ENCODE data around the gene CCNT2. TPM values are rescaled to one million over a fixed set of nuclear protein-coding genes. Genes with fewer than 3 reads are reported as not detected.
"Not testable (repeated sequence)": the region's sequence is repeated elsewhere in the genome, so short reads cannot be mapped to it uniquely, and the experiment has no call there.

CCNT2 gene
- total RNA-seq, 2 donors from 2014 or later: 38.9 to 55.8 TPM

DNA sequence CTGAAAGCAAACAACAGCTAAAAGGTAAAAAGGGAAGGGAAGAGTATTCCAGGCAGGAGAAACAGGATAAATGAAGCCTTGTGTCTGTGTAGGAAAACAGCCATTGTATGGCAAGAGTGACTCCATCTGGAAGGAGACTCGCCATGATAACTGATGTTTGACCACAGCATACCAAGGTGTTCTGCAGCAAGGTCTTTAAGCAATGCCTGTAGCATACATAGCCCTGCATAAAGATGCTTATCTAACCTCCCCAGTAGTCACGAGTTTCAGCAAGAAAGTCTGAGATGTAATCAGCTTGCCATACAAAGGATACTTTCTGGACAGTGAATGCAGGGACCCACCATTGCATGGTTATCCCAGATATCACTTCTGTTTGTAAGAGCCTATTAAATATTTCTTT, 11.9 kb upstream of the CCNT2 start:
- peaks cover 5% of the 10 kb centered on the region for H3K36me3 Mint-ChIP-seq
- no peak overlapping the region for H3K27ac Mint-ChIP-seq
- peaks cover 10 to 14% of the 10 kb centered on the region in 2 donors for H3K27me3 Mint-ChIP-seq
- no peaks in the 10 kb centered on the region for H3K4me1 Mint-ChIP-seq (ENCODE audit: low read depth in 2 of 2)
- no peak overlapping the region for H3K4me3 Mint-ChIP-seq
- no peak for DNase-seq (ENCODE audit: low spot score)
- peaks cover 3% of the 10 kb centered on the region for H3K9me3 Mint-ChIP-seq
- ATAC-seq: no peak

DNA sequence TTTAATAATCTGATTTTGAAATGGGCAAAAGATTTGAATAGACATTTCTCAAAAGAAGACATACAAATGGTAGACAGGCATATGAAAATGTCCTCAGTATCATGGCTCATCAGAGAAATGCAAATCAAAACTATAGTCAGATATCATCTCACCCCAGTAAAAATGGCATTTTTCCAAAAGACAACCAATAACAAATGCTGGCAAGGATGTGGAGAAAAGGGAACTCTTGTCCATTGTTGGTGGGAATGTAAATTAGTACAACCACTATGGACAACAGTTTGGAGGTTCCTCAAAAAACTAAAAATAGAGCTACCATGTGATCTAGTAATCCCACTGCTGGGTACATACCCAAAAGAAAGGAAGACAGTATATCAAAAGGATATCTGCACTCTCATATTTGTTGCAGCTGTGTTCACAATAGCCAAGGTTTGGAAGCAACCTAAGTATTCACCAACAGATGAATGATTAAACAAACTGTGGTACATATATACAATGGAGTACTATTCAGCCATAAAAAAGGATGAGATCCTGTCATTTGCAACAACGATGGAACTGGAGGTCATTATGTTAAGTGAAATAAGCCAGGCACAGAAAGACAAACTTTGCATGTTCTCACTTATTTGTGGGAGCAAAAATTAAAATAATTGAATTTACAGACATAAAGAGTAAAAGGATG, 11.0 kb upstream of the CCNT2 start:
- H3K4me3 Mint-ChIP-seq; DNase-seq (ENCODE audit: low spot score); H3K9me3 Mint-ChIP-seq; H3K36me3 Mint-ChIP-seq; H3K27ac Mint-ChIP-seq; H3K4me1 Mint-ChIP-seq (ENCODE audit: low read depth in 2 of 2); ATAC-seq: not testable (repeated sequence)
- peaks cover 10 to 14% of the 10 kb centered on the region in 2 donors for H3K27me3 Mint-ChIP-seq

DNA sequence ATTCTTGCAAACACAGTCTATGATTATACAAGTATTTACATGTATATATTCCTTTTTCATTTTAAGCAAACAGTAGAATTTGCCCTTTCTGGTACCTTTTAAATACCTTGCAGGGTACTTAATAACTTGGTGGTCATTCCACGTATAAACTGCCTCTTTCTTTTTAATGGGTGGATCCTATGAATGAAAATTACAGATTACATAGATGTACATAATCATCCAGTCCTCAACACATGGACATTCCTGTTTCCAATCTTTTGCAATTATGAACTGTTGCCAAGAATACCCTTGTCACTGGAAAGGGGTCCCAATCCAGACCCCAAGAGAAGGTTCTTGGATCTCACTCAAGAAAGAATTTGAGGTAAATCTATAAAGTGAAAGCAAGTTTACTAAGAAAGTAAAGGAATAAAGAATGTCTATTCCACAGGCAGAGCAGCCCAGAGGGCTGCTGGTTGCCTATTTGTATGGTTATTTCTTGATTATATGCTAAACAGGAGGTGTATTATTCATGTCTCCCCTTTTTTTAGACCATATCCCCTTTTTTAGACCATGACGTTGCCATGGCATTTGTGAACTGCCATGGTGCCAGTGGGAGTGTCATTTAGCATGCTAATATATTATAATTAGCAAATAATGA, 7.7 kb upstream of the CCNT2 start:
- Mint-ChIP-seq H3K9me3 (peaks cover 3% of the 10 kb centered on the region), H3K27ac (no peak overlapping the region), H3K4me1 (ENCODE audit: low read depth in 2 of 2) (no peaks in the 10 kb centered on the region), H3K27me3 (peaks cover 4 to 7% of the 10 kb centered on the region in 2 donors), H3K4me3 (no peak overlapping the region), H3K36me3 (no peaks in the 10 kb centered on the region)
- no peak for DNase-seq (ENCODE audit: low spot score)
- ATAC-seq: no peak

DNA sequence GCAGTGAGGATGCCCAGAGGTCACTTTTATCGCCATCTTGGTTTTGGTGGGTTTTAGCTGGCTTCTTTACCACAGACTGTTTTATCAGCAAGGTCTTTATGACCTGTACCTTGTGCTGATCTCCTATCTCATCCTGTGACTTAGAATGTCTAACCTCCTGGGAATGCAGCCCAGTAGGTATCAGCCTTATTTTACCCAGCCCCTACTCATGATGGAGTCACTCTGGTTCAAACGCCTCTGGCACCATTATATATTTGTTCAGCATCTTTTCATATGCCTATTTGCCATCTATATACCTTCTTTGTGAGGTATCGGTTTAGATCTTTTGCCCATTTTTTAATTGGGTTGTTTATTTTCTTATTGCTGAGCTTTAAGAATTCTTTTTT, 7.2 kb upstream of the CCNT2 start:
- Mint-ChIP-seq H3K27ac (no peak overlapping the region), H3K4me3 (no peak overlapping the region)

DNA sequence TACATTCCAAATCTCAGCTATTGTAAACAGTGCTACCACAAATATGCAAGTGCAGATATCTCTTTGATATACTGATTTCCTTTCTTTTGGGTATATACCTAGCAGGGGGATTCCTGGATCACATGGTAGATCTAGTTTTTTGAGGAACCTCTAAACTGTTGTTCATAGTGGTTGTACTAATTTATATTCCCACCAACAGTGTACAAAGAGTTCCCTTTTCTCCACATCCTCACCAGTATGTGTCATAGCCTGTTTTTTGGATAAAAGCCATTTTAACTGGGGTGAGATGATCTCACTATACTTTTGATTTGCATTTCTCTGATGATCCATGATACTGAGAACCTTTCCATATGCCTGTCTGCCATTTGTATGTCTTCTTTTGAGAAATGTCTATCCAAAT, 6.3 kb upstream of the CCNT2 start:
- peaks cover 0 to under 1% of the 10 kb centered on the region in 2 donors for H3K4me1 Mint-ChIP-seq (ENCODE audit: low read depth in 2 of 2)
- peaks cover 0 to 7% of the 10 kb centered on the region in 2 donors for H3K27me3 Mint-ChIP-seq
- peaks cover 3% of the 10 kb centered on the region for H3K9me3 Mint-ChIP-seq
- no peak overlapping the region for H3K4me3 Mint-ChIP-seq
- H3K36me3 Mint-ChIP-seq: no peaks in the 10 kb centered on the region
- ATAC-seq (no peak), DNase-seq (ENCODE audit: low spot score) (no peak)
- no peak overlapping the region for H3K27ac Mint-ChIP-seq

More for the DNA sequence above, 7.2 kb upstream of the CCNT2 start:
- no peaks in the 10 kb centered on the region for H3K4me1 Mint-ChIP-seq (ENCODE audit: low read depth in 2 of 2)
- H3K36me3 Mint-ChIP-seq: no peaks in the 10 kb centered on the region
- ATAC-seq (no peak), DNase-seq (ENCODE audit: low spot score) (no peak)
- H3K27me3 Mint-ChIP-seq: peaks cover 2 to 7% of the 10 kb centered on the region in 2 donors
- H3K9me3 Mint-ChIP-seq: peaks cover 3% of the 10 kb centered on the region

DNA sequence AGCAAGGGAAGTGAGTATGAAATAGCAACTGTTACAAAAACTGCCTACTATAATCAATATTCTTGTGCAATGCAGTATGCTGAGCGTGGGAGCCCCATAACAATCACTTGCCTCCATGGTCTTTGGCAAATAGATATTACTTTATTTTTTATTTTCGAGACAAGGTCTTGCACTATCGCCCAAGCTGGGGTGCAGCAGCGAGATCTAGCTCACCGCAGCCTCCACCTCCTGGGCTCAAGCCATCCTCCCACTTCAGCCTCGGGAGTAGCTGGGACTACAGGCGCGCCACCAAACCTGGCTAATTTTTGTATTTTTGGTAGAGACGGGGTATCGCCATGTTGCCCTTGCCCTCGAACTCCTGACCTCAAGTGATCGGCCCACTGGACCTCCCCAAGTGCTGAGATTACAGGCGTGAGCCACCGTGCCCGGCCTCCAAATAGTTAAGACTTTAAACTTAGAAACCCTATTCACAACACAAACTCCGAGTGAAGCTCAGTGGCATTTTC, 1.2 kb upstream of the CCNT2 start:
- Mint-ChIP-seq H3K27me3 (peaks cover 0 to 7% of the 10 kb centered on the region in 2 donors), H3K36me3 (peaks cover 8% of the 10 kb centered on the region), H3K27ac (peak overlapping the region; percentile 98), H3K4me1 (ENCODE audit: low read depth in 2 of 2) (peaks cover 14 to 31% of the 10 kb centered on the region in 2 donors), H3K4me3 (peak overlapping the region; percentile 96), H3K9me3 (no peaks in the 10 kb centered on the region)
- DNase-seq (ENCODE audit: low spot score) (no peak), ATAC-seq (no peak)

DNA sequence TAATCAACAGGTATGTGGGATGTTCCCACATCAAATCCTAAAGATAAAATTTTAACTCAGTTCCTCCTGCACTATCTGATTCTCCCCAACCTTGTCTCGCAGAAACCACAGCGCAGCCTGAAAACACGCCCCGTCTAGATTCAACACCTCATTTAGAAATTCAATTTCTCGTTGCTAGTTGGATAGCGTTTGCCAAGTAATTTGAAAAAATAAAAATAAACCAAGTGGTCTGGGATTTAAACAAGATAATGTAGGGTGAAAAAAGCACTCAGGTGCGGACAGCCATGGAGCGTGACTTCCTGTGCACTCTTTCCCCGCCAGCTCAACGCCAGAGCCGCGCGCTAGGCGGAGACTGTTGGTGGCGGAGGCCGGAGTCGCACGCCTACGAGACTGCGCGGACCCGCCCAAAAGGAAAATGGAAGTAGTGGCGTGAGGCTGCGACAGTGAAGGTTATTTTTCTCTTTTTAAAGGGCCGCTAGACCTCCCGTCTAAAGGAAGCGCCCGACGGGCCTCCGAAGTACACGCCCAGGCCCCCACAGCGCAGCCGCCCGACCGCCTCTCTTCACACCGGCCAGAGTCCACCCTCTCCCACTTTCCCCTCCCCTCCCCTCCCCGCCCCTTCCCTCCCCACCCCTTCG, 615 bp upstream of the CCNT2 start:
- peaks cover 0 to 5% of the 10 kb centered on the region in 2 donors for H3K27me3 Mint-ChIP-seq
- peak overlapping the region; percentile 98 for H3K27ac Mint-ChIP-seq
- peaks cover 18 to 31% of the 10 kb centered on the region in 2 donors for H3K4me1 Mint-ChIP-seq (ENCODE audit: low read depth in 2 of 2)
- H3K9me3 Mint-ChIP-seq: no peaks in the 10 kb centered on the region
- peaks cover 8% of the 10 kb centered on the region for H3K36me3 Mint-ChIP-seq
- peak; percentile 81 to 83 for ATAC-seq
- DNase-seq (ENCODE audit: low spot score): no peak
- peak overlapping the region; percentile 96 for H3K4me3 Mint-ChIP-seq

DNA sequence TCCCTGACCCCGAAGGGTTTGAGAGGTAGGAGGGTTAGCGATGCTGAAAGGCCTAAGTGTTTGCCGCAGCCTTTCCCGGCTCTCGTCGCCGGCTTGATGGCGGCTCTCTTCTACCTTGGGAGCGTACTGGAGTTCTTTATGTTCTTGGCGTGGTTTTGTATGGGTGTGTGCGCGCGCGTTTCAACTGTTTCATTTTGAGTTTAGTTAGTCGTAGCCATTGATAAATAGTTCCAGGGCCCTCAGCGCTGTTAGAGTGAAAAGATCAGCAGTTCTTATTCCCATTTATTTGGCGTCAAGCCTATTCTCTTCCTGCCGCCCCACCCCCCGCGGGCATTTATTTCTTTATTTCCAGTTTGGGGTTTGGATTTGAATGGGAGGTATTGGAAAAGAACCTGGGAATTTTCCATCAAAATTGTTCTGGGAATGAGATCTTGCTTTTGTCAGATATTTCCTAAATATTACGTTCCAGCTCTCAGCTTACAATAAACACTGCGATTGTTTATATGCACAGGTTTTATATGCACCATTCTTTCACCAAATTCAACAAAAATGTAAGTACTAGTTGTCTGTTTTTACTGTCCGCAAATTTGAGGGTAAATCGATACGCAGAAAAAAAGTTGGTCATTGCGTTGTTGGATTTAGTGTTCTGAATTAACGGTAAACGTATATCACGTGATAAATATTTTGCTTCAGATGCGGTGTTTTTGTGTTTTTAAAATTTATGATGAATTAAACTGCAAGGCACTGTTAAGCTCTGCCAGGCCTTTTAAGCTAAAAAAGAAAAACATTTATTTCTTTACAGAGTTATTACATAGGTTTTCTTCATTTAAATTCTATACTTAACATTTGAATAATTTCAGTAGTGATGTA, 954 bp downstream of the CCNT2 start:
- no peak for ATAC-seq
- H3K27ac Mint-ChIP-seq: peak overlapping the region; percentile 98
- no peaks in the 10 kb centered on the region for H3K27me3 Mint-ChIP-seq
- H3K36me3 Mint-ChIP-seq: peaks cover 15% of the 10 kb centered on the region
- H3K9me3 Mint-ChIP-seq: no peaks in the 10 kb centered on the region
- H3K4me3 Mint-ChIP-seq: peak overlapping the region; percentile 96
- H3K4me1 Mint-ChIP-seq (ENCODE audit: low read depth in 2 of 2): peaks cover 24 to 44% of the 10 kb centered on the region in 2 donors
- peak; percentile 70 for DNase-seq (ENCODE audit: low spot score)

DNA sequence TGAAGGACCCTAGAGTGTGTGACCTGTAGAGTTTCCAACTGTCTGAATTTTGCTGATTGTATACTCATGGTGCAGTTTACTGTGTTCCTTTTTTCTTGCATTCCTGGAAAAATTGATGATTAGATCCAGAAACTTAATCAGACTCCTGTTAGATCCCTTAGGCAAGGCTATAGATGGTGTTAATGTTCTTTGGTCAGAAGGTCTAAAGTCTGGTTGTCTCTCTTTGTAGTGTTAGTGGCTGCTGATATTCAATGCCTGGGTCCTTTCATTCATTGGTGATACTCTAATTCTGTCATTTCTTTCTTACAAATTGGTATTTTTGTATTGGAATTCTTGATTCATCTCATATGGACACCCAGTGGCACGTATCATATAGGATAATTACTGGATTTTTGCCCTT, 6.3 kb downstream of the CCNT2 start:
- no peak for ATAC-seq
- Mint-ChIP-seq H3K4me1 (ENCODE audit: low read depth in 2 of 2) (peaks cover 44 to 52% of the 10 kb centered on the region in 2 donors), H3K27ac (no peak overlapping the region), H3K9me3 (no peaks in the 10 kb centered on the region), H3K27me3 (no peaks in the 10 kb centered on the region), H3K36me3 (peaks cover 24% of the 10 kb centered on the region), H3K4me3 (no peak overlapping the region)
- no peak for DNase-seq (ENCODE audit: low spot score)

DNA sequence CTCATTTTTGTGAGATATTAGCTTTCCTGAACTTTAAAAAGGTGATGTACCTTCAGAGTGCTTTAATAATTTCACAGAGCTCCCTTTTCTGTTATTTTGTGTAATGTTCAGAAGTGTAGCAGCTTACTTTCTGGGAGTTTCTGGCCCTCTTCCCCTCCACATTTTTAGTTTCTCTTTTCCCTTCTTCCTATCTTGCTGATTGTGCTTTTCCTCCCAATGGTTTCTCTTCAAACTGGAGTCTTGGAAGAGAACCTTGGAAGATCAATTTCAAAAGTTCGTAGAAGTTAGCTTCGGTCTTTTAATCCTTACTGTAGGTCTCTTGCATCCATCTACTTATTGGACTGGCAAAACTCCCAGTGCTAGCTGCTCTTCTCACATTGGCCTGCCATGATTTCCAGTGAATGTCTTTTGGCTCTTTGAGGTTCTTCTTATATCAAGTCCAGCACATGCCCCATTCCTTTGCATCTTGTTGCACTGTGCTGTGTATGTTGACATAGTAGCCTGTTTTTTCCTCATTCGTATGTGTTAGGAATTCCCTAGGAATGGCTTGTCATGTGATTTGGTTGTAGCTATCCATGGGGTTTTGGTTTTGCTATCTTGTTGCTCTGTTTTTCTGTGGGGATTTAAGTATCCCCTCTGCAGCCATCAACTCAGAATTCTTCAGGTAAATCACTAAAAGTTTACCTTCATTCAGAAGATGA, 7.8 kb downstream of the CCNT2 start:
- DNase-seq (ENCODE audit: low spot score) (no peak), ATAC-seq (no peak)
- Mint-ChIP-seq H3K4me3 (peak overlapping the region; percentile 31), H3K4me1 (ENCODE audit: low read depth in 2 of 2) (peaks cover 50 to 54% of the 10 kb centered on the region in 2 donors), H3K36me3 (peaks cover 24% of the 10 kb centered on the region), H3K9me3 (no peaks in the 10 kb centered on the region), H3K27ac (peak overlapping the region; percentile 3 to 15), H3K27me3 (no peaks in the 10 kb centered on the region)

DNA sequence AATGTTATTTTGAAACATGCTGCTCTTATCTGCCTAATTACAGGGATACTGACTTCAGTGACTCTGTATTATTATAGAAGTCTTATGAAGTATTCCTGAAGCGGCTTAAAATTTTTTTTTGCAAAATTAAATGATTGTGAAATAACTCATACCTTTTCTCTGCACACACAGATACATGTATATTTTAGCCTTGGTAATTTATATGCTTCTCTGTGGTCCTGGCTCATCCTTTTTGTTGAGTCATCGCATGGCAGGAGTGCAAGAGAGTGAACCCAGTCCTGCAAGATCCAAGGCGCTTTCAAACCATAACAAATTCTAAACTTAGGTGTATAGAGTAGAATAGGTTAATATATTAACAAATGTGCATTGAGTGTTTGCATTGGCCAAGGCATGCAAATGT, 8.6 kb downstream of the CCNT2 start:
- H3K4me3 Mint-ChIP-seq: no peak overlapping the region
- H3K9me3 Mint-ChIP-seq: no peaks in the 10 kb centered on the region
- DNase-seq (ENCODE audit: low spot score) (no peak), ATAC-seq (no peak)
- H3K27me3 Mint-ChIP-seq: no peaks in the 10 kb centered on the region
- H3K36me3 Mint-ChIP-seq: peaks cover 24% of the 10 kb centered on the region
- peaks cover 50 to 51% of the 10 kb centered on the region in 2 donors for H3K4me1 Mint-ChIP-seq (ENCODE audit: low read depth in 2 of 2)
- no peak overlapping the region for H3K27ac Mint-ChIP-seq

DNA sequence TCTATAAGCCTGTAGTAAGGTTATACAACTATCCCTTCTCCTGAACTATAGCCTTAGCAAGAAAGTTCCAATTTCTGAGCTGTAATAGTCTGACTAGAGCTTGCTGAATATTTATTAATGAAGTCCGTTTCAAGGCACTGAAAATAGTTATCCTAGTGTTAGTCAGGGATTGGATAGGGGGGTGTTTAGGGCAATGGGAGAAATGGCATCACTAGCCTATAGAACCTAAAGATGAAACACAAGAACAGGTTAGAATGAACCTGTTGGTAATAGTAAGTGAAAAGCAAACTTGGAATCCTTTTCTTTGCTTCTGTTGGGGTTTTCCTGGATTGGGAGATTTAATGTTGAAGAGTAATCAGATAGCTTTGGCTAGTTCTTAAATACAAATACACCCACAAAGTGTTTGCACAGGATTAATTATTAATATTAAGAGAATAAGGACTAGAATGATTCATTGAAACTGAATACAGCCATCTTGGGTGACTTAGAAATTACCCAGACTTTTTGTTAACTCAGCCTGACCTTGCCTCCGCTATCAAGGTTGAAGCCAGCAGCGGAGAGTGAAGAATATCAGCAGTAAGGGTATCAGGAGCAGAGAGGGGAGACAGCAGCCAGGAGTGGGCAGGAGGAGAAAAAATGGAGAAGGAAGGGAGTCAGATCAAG, 14.4 kb downstream of the CCNT2 start:
- peaks cover 4% of the 10 kb centered on the region for H3K36me3 Mint-ChIP-seq
- no peak overlapping the region for H3K4me3 Mint-ChIP-seq
- no peaks in the 10 kb centered on the region for H3K9me3 Mint-ChIP-seq
- ATAC-seq (no peak), DNase-seq (ENCODE audit: low spot score) (no peak)
- H3K27me3 Mint-ChIP-seq: no peaks in the 10 kb centered on the region
- peaks cover 37 to 38% of the 10 kb centered on the region in 2 donors for H3K4me1 Mint-ChIP-seq (ENCODE audit: low read depth in 2 of 2)
- H3K27ac Mint-ChIP-seq: no peak overlapping the region

Measured in natural killer cell treated with Interleukin-12 subunit alpha and Interleukin-12 subunit beta and Interleukin-15 and Interleukin-18, amount 100 ng/mL, for 72 hours (primary cell).